HG02884 (cell line): Measurements from ENCODE around the gene RPRD1B.
A peak's percentile ranks its signal among the peaks of the same experiment; 100 is the strongest.
"Not testable (repeated sequence)": the region's sequence is repeated elsewhere in the genome, so short reads cannot be mapped to it uniquely, and the experiment has no call there.

Experiments used
- ATAC-seq: cut with Tn5 transposase; IDR thresholded peaks from one replicate; pipeline ENCODE4 v1.9.1; 2021; ENCODE audit warnings: mild to moderate bottlenecking, moderate library complexity; ENCODE audit not compliant: unreplicated experiment

RPRD1B gene

DNA sequence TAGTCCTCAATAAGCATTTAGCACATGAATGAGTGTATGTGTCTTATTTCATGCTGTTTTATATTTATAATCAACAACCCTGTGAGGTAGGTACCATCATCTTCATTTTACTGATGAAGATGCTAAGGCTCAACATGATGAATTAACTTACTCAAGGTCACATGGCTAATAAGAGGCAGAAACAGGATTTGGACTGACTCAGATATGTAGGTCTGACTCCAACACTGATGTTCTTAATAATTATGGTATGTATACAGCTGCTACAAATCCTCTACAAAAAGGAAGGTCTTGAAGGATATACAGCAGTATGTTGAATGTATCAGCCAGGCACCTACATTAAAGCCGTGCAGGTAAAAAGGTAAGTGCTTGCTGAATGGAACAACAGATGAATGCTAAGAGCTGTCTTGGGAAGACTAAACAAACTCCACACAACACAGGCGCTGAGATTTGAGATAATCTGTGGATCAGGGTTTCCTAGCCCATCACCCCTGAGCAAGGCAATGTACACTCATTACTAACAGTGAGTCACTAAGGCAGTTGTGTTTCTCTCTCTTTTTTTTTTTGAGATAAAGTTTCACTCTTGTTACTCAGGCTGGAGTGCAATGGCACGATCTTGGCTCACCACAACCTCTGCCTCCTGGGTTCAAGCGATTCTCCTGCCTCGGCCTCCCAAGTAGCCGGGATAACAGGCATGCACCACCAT, 32.2 kb upstream of the RPRD1B start:
- ATAC-seq: no peak

DNA sequence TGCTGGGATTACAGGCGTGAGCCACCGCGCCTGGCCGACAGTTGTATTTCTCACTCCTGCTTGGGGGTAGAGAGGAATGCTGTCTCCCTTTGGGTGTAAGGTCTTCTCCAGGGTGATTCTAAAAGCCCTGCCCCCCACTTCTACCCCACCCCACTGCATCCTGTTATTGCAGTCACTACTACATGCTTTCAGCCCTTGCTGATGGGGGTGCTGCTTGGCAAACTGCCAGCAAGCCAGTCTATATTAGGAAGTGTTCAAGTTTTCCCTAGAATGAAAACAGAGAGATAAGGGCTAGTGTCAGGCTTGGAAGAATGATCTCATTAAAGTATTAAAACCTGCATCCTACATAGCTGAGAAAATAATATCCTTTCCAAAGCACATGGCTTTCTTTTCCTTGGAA, 31.6 kb upstream of the RPRD1B start:
- ATAC-seq: no peak

DNA sequence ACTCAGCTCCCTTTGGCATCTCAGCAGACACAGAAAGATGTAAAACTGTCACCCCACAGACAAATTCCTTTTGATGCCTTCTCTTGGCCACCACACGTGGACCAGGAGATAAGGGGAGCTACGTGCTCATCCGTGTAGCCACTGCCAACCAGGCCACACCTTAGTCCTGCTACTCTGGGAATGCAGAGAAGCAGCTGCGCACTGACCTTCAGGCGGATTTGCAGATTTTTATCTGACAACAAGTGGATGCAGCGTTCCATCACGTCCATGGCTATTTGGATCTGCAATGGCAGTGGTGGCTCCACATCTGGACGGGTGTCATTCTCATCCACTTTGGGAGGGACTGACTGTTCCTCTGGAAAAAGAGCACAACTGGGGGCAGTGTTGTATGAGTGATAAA, 31.1 kb upstream of the RPRD1B start:
- ATAC-seq: no peak

DNA sequence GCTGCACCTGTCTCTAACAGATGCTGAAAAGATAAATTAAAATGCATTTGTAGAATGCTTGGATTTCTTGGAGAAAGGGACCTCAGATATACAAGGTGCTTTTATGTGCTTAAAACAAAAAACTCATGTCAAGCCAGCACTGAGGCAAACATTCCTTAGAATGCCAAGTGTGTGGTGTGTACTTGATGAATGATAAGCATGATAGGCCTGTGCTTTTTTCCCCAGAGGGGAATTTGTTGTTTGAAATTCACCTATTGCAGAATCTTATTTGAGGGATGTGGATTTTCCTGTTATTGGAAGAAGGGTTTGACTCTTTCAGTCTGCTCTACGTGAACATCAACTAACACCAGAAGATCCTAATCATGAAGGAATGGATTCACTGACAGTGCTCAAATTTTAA, 29.1 kb upstream of the RPRD1B start:
- no peak for ATAC-seq

DNA sequence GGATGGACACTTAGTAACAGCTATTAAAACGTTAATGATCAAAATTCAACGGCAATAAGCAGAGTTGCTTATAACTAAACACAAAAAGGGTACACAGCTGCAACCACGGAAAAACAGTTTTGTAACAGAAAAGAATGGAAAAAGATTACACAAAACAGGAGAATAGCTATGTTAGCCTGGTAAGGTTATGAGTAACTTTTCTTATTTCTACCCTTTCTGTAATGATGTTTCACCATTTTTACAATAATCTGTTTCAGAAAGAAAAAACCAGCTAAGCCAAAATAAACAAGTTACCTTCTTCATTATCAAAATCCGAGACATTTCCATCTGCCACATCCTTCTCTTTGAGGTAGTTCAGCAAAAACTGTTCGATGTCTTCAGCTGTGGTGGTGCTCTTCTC, 27.6 kb upstream of the RPRD1B start:
- no peak for ATAC-seq

DNA sequence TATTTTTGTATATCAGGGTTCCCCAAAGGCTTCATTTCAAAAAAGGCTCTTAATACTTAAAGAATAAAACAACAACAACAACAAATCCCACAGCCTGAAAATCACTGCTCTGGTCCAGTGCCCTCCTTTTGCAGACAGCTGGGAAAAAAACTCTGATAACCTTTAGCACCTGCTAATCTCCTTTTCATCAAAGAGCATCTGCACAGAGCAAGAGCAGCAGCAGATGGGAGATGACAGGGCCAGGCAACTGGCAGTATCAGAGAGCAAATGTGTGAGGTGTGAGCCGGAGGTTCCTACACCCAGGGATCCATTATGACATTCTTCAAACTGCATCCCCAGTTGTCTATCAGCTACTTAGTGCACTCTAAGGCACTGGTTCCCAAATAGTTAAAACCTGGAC, 26.0 kb upstream of the RPRD1B start:
- no peak for ATAC-seq

DNA sequence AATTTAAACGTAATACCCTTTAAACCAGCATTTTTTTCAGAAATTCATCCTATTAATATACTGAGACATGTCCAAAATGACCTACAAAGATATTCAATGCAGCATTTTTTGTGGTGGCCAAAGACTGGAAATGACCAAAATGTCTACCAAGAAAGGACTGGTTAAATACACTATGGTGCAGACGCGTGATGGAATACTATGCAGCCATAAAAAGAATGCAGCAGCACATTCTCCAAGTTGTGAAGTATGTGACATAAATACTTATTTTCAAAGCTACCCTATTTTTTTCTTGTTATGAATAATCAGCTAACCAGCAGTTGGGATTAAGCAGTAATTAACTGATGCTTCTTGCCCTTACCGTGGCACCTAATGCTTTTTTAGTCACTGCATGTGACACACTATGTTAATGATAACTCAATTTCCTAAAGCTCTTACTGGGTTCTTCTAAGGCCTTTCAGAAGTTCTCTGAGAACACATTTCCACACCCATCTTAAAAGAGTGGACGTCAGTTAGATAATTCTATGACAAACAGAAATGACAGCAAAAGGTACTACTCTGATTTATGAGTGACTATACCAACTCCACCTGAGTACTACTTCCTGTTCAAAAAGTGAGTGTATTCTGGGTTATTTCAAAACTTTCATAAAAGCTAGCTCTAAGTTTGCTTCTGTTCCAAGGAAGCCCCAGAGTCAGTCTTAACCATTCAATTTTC, 25.2 kb upstream of the RPRD1B start:
- ATAC-seq: no peak

DNA sequence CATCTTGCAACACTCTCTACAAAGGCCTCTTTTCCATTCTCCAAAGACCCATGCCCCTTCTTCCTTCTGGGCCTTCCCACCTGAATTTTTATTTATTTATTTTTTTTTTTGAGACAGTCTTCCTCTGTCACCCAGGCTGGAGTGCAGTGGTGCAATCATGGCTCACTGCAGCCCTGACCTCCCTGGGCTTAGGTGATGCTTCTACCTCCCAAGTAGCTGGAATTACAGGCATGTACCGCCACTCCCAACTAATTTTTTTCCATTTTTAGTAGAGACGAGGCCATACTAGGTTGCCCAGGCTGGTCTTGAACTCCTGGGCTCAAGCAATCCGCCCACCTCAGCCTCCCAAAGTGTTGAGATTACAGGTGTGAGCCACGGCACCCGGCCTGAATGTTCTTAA, 24.1 kb upstream of the RPRD1B start:
- ATAC-seq: not testable (repeated sequence)

DNA sequence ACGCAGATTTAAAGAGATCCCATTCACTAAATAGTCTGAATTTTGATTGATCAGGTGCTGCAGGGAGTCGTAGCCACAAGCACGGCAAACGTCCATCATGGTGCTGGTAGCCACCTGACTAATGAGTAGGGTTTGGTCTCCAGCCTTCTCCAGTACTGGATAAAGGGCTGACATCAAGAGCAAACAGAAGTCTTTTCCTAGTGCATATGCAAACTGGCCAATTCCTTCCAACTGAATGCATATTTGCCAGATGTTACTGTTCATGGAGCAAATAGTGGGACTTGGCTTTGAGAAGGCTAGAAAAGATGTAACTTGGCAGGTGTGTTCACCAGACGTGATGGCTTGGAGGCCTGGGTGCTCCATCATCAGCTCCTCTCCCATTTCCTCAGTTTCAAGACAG, 21.9 kb upstream of the RPRD1B start:
- ATAC-seq: no peak

DNA sequence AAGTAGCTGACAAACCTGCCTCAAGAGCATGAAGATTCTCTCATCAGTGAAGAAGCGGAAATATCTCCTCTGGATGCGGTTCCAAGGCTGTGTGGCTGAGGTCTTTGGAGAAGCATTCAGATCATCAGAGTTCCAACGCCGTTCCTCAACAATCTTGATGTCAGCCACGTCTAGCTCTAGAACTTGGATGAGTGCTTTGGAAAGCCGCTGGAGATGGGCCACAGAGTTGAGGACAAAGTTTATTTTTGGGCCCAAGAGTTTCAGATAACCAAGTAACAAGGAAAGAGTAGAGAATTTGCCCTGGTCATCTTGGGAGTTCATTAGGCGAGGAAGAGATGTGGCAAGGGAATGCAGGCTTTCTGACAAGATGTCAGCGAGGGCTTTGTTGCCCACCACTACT, 21.2 kb upstream of the RPRD1B start:
- ATAC-seq: no peak

DNA sequence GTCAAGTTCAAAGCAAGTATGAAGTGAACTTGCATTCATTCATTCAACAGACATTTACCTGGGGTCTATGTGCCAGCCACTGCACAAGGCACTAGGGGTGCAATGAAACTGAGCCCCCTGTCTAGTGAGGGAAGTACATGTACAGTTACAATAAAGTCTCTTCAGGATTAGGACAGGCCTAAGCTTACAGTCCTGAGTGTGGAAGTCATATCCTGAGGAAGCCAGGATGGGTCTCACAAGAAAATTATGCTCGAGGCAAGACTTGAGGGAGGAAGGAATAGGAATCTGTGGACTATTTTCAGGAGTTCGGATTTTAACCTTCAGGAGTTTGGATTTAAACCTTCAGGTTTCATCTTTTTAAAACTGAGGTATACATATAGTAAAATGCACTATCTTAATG, 19.7 kb upstream of the RPRD1B start:
- no peak for ATAC-seq

DNA sequence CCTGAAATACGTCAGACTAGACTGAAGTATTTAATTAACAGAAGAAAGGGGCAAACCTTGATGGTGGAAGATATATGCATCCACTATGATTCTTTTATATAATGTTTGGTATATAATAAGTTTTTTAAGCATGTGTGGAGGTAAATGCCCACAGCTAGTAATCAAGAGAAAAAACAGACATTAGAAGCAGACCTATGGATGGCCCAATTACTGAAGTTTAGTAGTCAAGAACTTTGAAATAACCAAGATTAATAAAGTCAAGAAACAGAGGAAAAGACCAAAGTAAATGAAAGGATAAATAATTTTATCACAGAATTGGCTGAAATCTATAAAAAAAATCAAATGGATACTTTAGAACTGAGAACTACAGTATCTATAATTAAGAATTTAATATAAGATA, 15.6 kb upstream of the RPRD1B start:
- ATAC-seq: no peak

DNA sequence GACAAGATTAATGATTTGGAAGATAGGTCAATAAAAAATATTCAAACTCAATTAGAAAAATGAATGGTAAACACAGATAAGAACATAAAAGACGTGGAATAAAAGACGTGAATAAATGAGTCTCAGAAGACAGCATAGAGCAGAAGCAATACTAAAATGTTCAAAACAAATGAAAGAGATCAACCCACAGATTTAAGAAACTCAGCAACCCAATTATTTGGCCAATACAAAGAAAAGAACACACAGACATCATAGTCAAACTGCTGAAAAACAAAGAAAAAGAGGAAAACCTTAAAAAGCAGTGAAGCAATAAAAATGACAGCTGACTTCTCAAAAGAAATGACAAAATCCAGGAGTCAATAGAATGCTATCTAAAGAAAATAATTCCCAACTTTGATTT, 15.2 kb upstream of the RPRD1B start:
- no peak for ATAC-seq

DNA sequence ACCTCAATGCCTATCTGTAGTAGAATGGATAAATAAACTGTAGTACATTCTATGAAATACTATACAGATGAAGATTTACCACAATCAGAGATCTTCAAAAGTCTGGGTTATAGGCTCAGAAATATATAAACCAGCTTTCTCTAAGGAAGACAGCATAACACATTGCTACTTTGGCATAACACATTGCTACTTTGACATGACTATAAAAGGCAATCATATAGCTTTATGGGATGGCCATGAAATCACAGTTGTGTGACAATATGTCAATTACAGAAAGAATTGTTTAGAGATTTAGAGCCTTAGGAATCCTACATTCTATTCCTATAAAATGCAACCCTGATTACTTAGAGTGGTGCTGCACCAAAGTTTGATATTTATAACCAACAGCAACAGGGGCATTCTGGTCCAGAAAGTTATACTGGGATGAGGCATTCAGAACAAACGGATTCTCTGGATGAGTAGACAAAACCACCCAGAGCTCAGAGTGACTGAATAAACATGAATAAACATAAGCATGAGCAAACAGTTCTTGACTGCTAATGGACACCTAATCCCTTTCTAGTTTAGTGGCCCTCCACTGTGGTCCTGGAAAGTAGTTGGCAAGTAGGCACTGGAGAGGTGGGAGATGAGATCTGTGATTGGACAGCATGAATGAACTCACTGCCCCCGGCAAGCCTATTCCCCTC, 12.3 kb upstream of the RPRD1B start:
- ATAC-seq: no peak

DNA sequence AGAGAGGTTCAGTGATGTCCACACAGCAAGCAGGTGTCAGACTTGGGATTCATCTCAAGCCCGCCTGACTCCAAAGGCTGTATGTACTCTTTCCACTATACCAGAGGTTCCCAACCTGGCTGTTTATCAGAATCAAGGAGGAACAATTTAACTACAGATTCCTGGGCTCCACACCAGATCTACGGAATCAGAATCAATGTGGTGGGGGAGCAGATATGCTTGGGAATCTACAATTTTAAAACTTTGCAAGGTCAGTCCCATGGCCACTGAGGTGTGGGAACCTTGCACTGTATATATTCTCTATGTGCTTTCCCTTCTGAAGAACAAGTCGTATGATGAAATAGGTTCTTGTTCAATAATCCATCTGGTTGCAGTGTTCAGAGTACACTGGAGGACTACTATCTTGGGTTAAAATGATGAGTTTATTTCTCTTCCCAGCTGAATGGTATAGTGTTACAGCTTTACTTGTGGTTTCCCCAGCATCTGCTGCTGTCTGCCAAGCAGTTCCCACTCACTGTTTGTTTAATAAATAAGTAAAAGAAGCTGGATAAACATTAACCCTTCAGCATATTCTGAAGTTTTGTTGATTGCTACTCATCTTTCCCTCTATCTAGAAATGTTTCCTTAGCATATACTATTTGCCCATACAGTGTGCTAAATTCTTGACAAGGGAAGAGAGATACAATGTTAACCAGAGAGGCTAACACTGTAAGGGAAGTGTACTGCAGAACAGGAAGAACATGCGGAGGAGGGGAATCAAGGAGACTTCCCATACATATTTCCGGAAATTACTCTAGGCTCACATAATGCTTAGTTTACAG, 10.2 kb upstream of the RPRD1B start:
- no peak for ATAC-seq

DNA sequence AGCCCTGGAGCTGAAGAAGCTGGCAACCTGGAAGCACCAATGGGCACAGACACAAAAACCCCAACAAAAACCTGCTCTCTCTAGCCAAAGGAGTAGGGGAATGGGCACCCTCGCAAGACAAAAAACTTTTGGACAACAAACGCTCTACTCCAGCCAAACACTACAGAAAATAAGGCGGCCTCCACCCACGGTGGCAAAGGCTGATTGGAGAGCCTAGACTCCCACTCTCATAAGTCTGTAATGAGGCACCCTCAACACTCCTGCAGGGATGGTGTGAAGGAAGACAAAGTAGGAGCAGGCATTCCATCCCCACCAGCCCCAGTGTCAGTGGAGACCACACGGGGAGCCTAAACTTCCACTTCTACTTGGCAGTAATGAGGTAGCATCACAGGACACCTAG, 9.1 kb upstream of the RPRD1B start:
- ATAC-seq: no peak

DNA sequence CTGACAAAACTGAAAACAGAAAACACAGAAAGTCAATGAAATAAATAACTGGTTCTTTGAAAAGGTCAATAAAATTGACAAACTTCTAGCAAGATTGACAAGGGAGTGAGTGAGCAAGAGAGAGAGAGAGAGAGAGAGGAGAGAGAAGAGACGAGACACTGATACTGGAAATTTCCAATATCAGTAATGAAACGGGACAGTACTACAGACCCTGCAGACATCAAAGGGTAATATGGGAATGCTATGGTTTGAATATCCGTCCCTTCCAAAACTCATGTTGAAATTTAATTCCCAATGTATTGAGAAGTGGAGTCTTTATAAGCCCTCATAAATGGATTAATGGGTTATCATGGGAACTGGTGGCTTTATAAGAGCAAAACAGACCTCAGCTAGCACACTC, 4.1 kb upstream of the RPRD1B start:
- no peak for ATAC-seq

DNA sequence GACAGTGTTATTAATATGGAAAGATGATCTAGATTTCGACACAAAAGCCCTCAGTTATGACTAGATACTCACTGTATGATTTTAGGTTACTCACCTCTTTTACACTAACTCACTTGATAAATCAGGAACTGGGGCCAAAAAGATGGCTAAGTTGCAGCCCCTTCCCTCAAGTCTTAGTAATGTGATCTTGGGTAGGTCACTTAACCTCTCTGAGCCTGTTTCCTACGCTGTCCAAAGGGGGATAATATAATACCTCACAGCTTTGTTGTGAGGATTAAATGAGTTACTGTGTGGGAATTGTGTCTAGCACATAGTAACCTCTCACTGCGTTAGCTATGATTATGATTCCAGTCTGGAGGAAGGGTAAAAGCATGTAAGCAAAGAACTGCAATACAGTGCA, 1.6 kb upstream of the RPRD1B start:
- ATAC-seq: no peak

DNA sequence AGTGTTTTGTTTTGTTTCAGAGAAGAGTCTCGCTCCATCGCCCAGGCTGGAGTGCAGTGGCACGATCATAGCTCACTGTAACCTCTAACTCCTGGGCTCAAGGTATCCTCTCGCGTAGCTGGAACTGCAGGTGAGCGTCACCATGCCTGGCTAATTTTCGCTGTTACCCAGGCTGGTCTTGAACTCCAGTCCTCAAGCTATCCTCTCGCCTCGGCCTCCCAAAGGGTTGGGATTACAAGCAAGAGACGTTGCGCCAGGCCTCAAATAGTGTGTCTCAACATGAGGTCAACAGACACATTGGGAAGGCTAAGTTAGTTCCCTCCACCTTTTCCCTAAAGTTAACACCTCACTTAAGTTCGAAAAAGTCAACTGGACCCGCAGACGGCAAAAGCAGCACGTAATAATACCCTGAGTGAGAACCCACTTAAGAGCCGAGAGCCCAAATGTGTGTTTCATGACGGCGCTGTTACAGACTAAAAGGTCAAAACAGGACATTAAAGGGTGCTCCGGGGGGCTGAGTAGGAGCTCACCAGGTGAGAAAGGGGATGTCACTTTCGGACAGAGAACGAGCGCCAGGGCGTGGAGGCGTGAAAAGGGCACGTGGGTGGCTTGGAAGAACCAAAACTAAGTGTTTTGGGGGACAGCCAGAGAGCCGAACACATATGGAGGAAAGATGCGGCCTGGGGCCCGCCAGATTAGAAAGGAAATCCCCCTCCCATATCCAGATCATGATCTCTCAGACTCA, 789 bp upstream of the RPRD1B start:
- ATAC-seq: peak; percentile 36

DNA sequence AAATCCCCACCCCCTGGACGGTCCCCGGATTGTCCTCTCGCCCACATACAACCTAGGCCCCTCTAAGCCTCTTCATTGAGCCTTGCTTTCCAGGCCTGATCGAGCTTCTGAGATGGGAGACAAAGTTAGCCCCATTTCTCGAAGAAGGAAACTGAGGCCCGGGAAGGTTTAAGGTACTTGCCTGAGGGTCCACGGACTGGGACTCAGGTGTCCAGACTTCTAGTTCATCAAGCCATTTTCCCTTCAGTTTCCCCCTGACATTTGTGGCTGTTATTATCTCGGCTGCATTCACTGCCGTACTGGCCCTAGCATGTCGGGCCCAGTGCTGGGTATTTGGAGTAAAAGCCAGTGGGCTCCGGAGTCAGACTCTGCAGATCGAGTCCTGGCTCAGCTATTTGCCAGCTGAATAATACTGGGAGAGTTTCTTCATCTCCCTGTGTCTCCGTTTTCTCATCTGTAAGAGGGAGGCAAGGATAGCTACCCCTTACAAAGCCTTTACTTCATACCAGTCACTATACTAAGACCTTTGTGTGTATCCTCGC, 633 bp downstream of the RPRD1B start:
- no peak for ATAC-seq
